Left lung (tissue), 10 donors: ENCODE data around the gene FOXM1. TPM values are rescaled to one million over a fixed set of nuclear protein-coding genes. Genes with fewer than 3 reads are reported as not detected.
A peak's percentile ranks its signal among the peaks of the same experiment; 100 is the strongest.
"Not testable (repeated sequence)": the region's sequence is repeated elsewhere in the genome, so short reads cannot be mapped to it uniquely, and the experiment has no call there.

ENCODE experiments used
- ATAC-seq: fragments of 200-7000 bp; cut with Tn5 transposase; one replicate; pipeline ENCODE4 v1.9.1; 2020; ENCODE audit warnings: moderate library complexity
- DNase-seq, 4 donors: peaks; one replicate each; pipeline ENCODE4 v3.0.0-alpha.2; 2013 to 2020
- H3K27ac ChIP-seq, 2 donors: fragments of 200-600 bp; sonication (generic) in 1 of 2; one replicate each; pipeline versions ENCODE4 v1.5.0 to v1.8.0; 2020 to 2021
- H3K27me3 ChIP-seq, 2 donors: fragments of 200-600 bp; sonication (generic) in 1 of 2; one replicate each; pipeline versions ENCODE4 v1.5.0 to v1.8.0; 2020 to 2021
- H3K36me3 ChIP-seq, 2 donors: fragments of 200-600 bp; sonication (generic) in 1 of 2; one replicate each; pipeline versions ENCODE4 v1.5.0 to v1.8.0; 2020 to 2021
- H3K4me1 ChIP-seq, 2 donors: fragments of 200-600 bp; one replicate each; pipeline ENCODE4 v1.8.0; 2021
- H3K4me3 ChIP-seq, 2 donors: fragments of 200-600 bp; sonication (generic) in 1 of 2; one replicate each; pipeline versions ENCODE4 v1.5.0 to v1.8.0; 2020 to 2021; ENCODE audit warnings: mild to moderate bottlenecking in 1 of 2
- H3K9me3 ChIP-seq, 2 donors: fragments of 200-600 bp; sonication (generic) in 1 of 2; one replicate each; pipeline versions ENCODE4 v1.5.0 to v1.8.0; 2020 to 2021
- CTCF ChIP-seq, 2 donors: fragments of 200-600 bp; sonication (generic) in 1 of 2; IDR thresholded peaks; one replicate each; pipeline versions ENCODE4 v1.5.0 to v1.8.0; 2021; ENCODE audit warnings: antibody characterized with exemption in 2 of 2
- intact Hi-C, 2 donors: fragments of 100-400 bp; cut with DNase I; formaldehyde crosslinking; loops; one replicate each; pipeline versions ENCODE4 v1.11.2 to v1.14.2; 2022
- polyA plus RNA-seq, 6 donors: library from polyadenylated mRNA; unstranded; fragments of 120-200 nt; gene quantifications; one replicate each; pipeline ENCODE4 v1.2.1, GENCODE V29; 2013; ENCODE audit not compliant: insufficient read length in 6 of 6
- total RNA-seq, 2 donors: library from RNA; stranded (reverse); fragmentation: NEBNext Ultra II Directional; extraction: Animal tissue kit (Norgen Biotek cat#: 25700); gene quantifications; one replicate each; pipeline ENCODE4 v1.2.1, GENCODE V29; 2021
- donor health status: DM: no; HTN: yes; CAD: no.
- donor health status: DM: no; HTN: no; CAD: no.

Gene FOXM1
- total and polyA plus RNA-seq, 8 donors, result 4.7 to 54.0 (median 27.3) TPM

DNA sequence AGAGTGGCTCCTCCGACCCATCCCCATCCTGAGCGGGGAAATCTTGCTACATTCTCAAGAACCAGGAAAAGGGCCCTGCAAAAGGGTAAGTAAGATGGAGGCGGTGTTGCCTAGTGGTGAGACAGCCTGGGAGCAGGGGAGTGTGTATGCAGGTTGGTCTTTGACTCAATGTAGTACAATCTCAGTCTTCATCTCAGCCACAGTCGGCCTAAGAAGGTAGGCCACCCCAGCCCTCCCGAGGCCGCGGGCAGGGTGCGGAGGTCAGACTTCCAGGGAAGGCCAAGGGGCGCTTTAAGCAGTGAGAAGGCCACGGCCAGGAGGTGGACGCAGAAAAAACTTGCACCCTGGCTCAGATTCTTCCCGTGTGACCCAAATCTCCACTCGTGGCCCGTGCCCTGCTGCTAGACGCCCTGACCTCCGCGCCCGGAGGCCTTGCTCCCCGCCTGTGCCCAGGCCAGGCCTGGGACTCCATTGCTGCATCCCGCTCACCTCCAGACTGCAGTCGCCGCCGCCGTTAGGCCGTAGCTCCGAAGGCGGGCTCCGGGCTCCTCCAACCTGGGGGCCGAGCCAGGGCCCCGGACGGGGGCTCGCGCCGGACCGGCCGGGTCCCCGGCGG, 435 bp downstream of the FOXM1 start:
- ATAC-seq, result peak; percentile 28
- Histone ChIP-seq H3K27ac (peak overlapping the region; percentile 90 to 94), H3K27me3 (no peaks in the 10 kb centered on the region), H3K4me1 (peaks cover 8 to 28% of the 10 kb centered on the region in 2 donors), H3K9me3 (no peaks in the 10 kb centered on the region), H3K36me3 (no peaks in the 10 kb centered on the region), H3K4me3 (peak overlapping the region; percentile 71 to 82)
- intact Hi-C loops, result no loop called here
- DNase-seq, result no peak
- no peak for TF ChIP-seq CTCF (IDR thresholded peaks at IDR 0.05)

- ATAC-seq, H3K4me3 ChIP-seq, H3K27me3 ChIP-seq, H3K9me3 ChIP-seq, intact Hi-C loops, H3K4me1 ChIP-seq, DNase-seq, H3K27ac ChIP-seq: not testable (repeated sequence)
- peaks cover 0 to 20% of the 10 kb centered on the region in 2 donors for H3K36me3 ChIP-seq
Measured at GRCh38 chr12:2868986-2869632, 7.9 kb downstream of the FOXM1 start.

- DNase-seq (no peak), ATAC-seq (no peak)
- no peak overlapping the region for H3K4me3 ChIP-seq
- no peaks in the 10 kb centered on the region for H3K27me3 ChIP-seq
- intact Hi-C loops, result no loop called here
- H3K27ac ChIP-seq, result no peak overlapping the region
- no peak for TF ChIP-seq CTCF (IDR thresholded peaks at IDR 0.05)
- no peaks in the 10 kb centered on the region for H3K9me3 ChIP-seq
- no peaks in the 10 kb centered on the region for H3K4me1 ChIP-seq
- H3K36me3 ChIP-seq, result peaks cover 0 to 36% of the 10 kb centered on the region in 2 donors
Measured at GRCh38 chr12:2864198-2864597, 12.8 kb downstream of the FOXM1 start.

GRCh38 chr12:2863402-2863801, 13.6 kb downstream of the FOXM1 start:
- not testable (repeated sequence) for DNase-seq

DNA sequence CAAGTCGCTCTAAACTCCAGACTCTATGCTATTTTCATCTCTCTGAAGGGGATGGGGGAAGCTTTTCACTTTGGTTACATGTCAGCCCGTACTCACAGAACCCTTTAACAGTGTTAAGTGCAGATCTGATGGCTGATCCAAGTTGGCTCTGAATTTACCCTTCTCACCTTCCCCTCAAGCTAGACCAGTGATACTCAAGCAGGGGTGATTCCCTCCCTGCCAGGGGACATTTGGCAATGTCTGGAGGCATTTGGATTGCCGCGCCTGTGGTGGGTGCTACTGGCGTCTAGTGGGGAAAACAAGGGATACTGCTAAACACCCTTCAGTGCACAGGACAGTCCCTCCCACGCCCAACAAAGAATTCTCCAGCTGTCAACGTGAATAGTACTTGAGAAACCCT, 14.1 kb downstream of the FOXM1 start:
- no peak overlapping the region for H3K4me3 ChIP-seq
- DNase-seq (no peak), ATAC-seq (no peak)
- no peak for TF ChIP-seq CTCF (IDR thresholded peaks at IDR 0.05)
- no peak overlapping the region for H3K27ac ChIP-seq
- H3K36me3 ChIP-seq, result peaks cover 0 to 49% of the 10 kb centered on the region in 2 donors
- intact Hi-C loops, result no loop called here
- no peaks in the 10 kb centered on the region for H3K9me3 ChIP-seq
- no peaks in the 10 kb centered on the region for H3K4me1 ChIP-seq
- no peaks in the 10 kb centered on the region for H3K27me3 ChIP-seq

More at GRCh38 chr12:2863402-2863801, 13.6 kb downstream of the FOXM1 start:
- ATAC-seq, H3K27ac ChIP-seq, H3K4me1 ChIP-seq, H3K9me3 ChIP-seq, intact Hi-C loops, H3K27me3 ChIP-seq, H3K4me3 ChIP-seq: not testable (repeated sequence)
- peaks cover 0 to 44% of the 10 kb centered on the region in 2 donors for H3K36me3 ChIP-seq

GRCh38 chr12:2860170-2860569, 16.8 kb downstream of the FOXM1 start:
- no peak overlapping the region for H3K4me3 ChIP-seq
- intact Hi-C loops, result no loop called here
- no peaks in the 10 kb centered on the region for H3K27me3 ChIP-seq
- TF ChIP-seq CTCF (IDR thresholded peaks at IDR 0.05), result no peak
- H3K36me3 ChIP-seq, result peaks cover 0 to 39% of the 10 kb centered on the region in 2 donors
- no peak overlapping the region for H3K27ac ChIP-seq
- no peaks in the 10 kb centered on the region for H3K9me3 ChIP-seq
- ATAC-seq (no peak), DNase-seq (no peak)
- H3K4me1 ChIP-seq, result no peaks in the 10 kb centered on the region
